Endothelial cell of umbilical vein (primary cell): Measurements from ENCODE around the gene GIMAP6. TPM values are rescaled to one million over a fixed set of nuclear protein-coding genes. Genes with fewer than 3 reads are reported as not detected.

Experiments used
- BruUV-seq: library from RNA; stranded (reverse); fragments of 400-500 nt; replicated peaks from 2 replicates; lab custom pipeline; 2021; lab: Mats Ljungman, UMichigan
- CTCF ChIA-PET: fragments of 300-600, 350-600 bp; sonication (Branson Sonifier 250); formaldehyde crosslinking; loops from one replicate; lab custom pipeline; 2021; ENCODE audit warnings: antibody characterized with exemption, inconsistent platforms; lab: Charles Lee
- POLR2A ChIA-PET: fragments of 300-600, 350-600 bp; sonication (Branson Sonifier 250); formaldehyde crosslinking; loops from one replicate; lab custom pipeline; 2021; ENCODE audit warnings: antibody characterized with exemption, inconsistent platforms; lab: Charles Lee
- DNase-seq: peaks from one replicate; pipeline ENCODE4 v3.0.0-alpha.2; 2011; ENCODE audit warnings: low read depth, low spot score
- FAIRE-seq: peaks from 2 replicates; lab custom pipeline; 2011; peaks lifted over from hg19 to GRCh38; lab: Jason Lieb, UNC
- H2AFZ ChIP-seq: 2 replicates; pipeline ENCODE4 v1.6.0; 2012; ENCODE audit warnings: low read depth, low read length, control low read depth, inconsistent platforms
- H3K27ac ChIP-seq: 2 replicates; pipeline ENCODE4 v1.5.1; 2011; ENCODE audit warnings: low read depth, mild to moderate bottlenecking, control low read depth, low read length, moderate library complexity; ENCODE audit not compliant: insufficient read depth
- H3K27me3 ChIP-seq, 2 experiments: 2 replicates each; pipeline versions ENCODE4 v1.6.0 to v1.6.1; 2011; ENCODE audit warnings: low read length in 2 of 2, mixed read lengths in 1 of 2; ENCODE audit not compliant: control insufficient read depth in 2 of 2, insufficient read depth in 2 of 2
- H3K36me3 ChIP-seq, 2 experiments: 2 replicates in 1 of 2; 3 replicates in 1 of 2; pipeline ENCODE4 v1.5.1; 2011; ENCODE audit warnings: low read length in 2 of 2, mild to moderate bottlenecking in 1 of 2, moderate library complexity in 1 of 2; ENCODE audit not compliant: control insufficient read depth in 2 of 2, insufficient read depth in 2 of 2; ENCODE audit errors: extremely low read depth in 1 of 2
- H3K4me1 ChIP-seq: 3 replicates; pipeline ENCODE4 v1.5.1; 2011; ENCODE audit warnings: mild to moderate bottlenecking, low read length; ENCODE audit not compliant: control insufficient read depth, insufficient read depth; ENCODE audit errors: extremely low read depth
- H3K4me2 ChIP-seq: 2 replicates; pipeline ENCODE4 v1.6.1; 2011; ENCODE audit warnings: low read length, control low read depth, mixed read lengths; ENCODE audit not compliant: insufficient read depth
- H3K4me3 ChIP-seq, 3 experiments: fragments of 200-600 bp in 1 of 3; sonication (generic), shearing (Covaris generic) in 1 of 3; replicated peaks in 1 of 3; 2 replicates each; pipeline ENCODE4 v1.5.1; 2011 to 2016; ENCODE audit warnings: control low read depth in 3 of 3, low read length in 3 of 3, mild to moderate bottlenecking in 2 of 3, inconsistent platforms in 1 of 3, low read depth in 1 of 3, moderate library complexity in 1 of 3; ENCODE audit not compliant: insufficient read depth in 1 of 3
- H3K79me2 ChIP-seq: 2 replicates; pipeline ENCODE4 v1.6.0; 2012; ENCODE audit warnings: low read length, inconsistent platforms; ENCODE audit not compliant: control insufficient read depth, insufficient read depth
- H3K9ac ChIP-seq: replicated peaks from 2 replicates; pipeline ENCODE3; 2011; ENCODE audit warnings: low read length, control low read depth; ENCODE audit not compliant: insufficient read depth; ENCODE audit errors: extremely low read depth
- H3K9me1 ChIP-seq: replicated peaks from 3 replicates; pipeline ENCODE4 v1.6.0; 2011; ENCODE audit warnings: mild to moderate bottlenecking, low read length; ENCODE audit not compliant: control insufficient read depth, insufficient read depth; ENCODE audit errors: extremely low read depth
- H3K9me3 ChIP-seq: replicated peaks from 2 replicates; pipeline ENCODE4 v1.5.1; 2012; ENCODE audit warnings: low read length, inconsistent platforms; ENCODE audit not compliant: control insufficient read depth, insufficient read depth
- H4K20me1 ChIP-seq: replicated peaks from 2 replicates; pipeline ENCODE3; 2011; ENCODE audit warnings: mild to moderate bottlenecking, low read length; ENCODE audit not compliant: control insufficient read depth, insufficient read depth; ENCODE audit errors: extremely low read depth
- CTCF ChIP-seq, 2 donors: IDR thresholded peaks; 1 replicate in 1 of 2; 2 replicates in 1 of 2; pipeline ENCODE4 v1.5.1; 2011; ENCODE audit warnings: low read length in 2 of 2, mild to moderate bottlenecking in 2 of 2, moderate library complexity in 2 of 2, control low read depth in 1 of 2, inconsistent platforms in 1 of 2, low read depth in 1 of 2; ENCODE audit not compliant: insufficient read depth in 1 of 2; ENCODE audit errors: extremely low read depth in 1 of 2
- EZH2 ChIP-seq: IDR thresholded peaks from 2 replicates; pipeline ENCODE4 v1.6.1; 2012; ENCODE audit warnings: borderline replicate concordance, low read depth, mild to moderate bottlenecking, moderate library complexity, low read length, inconsistent platforms; ENCODE audit not compliant: severe bottlenecking
- FOS ChIP-seq: IDR thresholded peaks from 2 replicates; pipeline ENCODE4 v1.6.1; 2011; ENCODE audit warnings: mild to moderate bottlenecking, low read length, moderate library complexity, borderline replicate concordance; ENCODE audit not compliant: insufficient read depth
- JUN ChIP-seq: IDR thresholded peaks from 2 replicates; pipeline ENCODE4 v1.6.1; 2011; ENCODE audit warnings: borderline replicate concordance, low read depth; ENCODE audit not compliant: insufficient read length, insufficient read depth
- MYC ChIP-seq: IDR thresholded peaks from one replicate; pipeline ENCODE4 v1.6.1; 2011; ENCODE audit warnings: mild to moderate bottlenecking, low read depth, low read length
- POLR2A ChIP-seq: IDR thresholded peaks from 2 replicates; pipeline ENCODE4 v1.6.1; 2012; ENCODE audit warnings: low read depth, mild to moderate bottlenecking, control low read depth, low read length
- POLR2AphosphoS5 ChIP-seq: IDR thresholded peaks from 2 replicates; pipeline ENCODE4 v1.6.1; 2012; ENCODE audit warnings: low read depth, mild to moderate bottlenecking, control low read depth, low read length, moderate library complexity; ENCODE audit not compliant: insufficient read depth
- dilution Hi-C: fragments of 300-500 bp; cut with MboI; formaldehyde crosslinking; loops from one replicate; pipeline ENCODE4 v1.15.0; 2019; ENCODE audit warnings: low sequenced_read_pairs; ENCODE audit not compliant: extremely low pct_ligation_motif_present
- intact Hi-C: fragments of 100-400 bp; cut with micrococcal nuclease; formaldehyde crosslinking; loops from one replicate; pipeline ENCODE4 v1.10.0; 2022
- polyA plus RNA-seq, 4 experiments: library from polyadenylated mRNA; depleted of rRNA in 3 of 4; stranded (reverse) in 3 of 4; unstranded in 1 of 4; fragments of >200 nt; gene quantifications; 2 replicates each; pipeline versions ENCODE4 v1.2.1 to v1.2.3, GENCODE V29; 2011 to 2012; ENCODE audit warnings: missing spikeins in 1 of 4
- total RNA-seq: library from RNA; stranded (reverse); gene quantifications from 2 replicates; pipeline ENCODE4 v1.2.3, GENCODE V29; 2021
- TF ChIP-seq, protein P1 (sequence below): IDR thresholded peaks from 2 replicates; pipeline ENCODE4 v1.6.1; 2011; ENCODE audit not compliant: insufficient read depth, insufficient read length

Gene GIMAP6
- total and polyA plus RNA-seq, 2 donors (not counting 3 experiments of a cell fraction or from before 2014, with no cell fraction given): 65.6 to 85.0 TPM

GRCh38 chr7:150613880-150614279, 18.3 kb downstream of the GIMAP6 start:
- Histone ChIP-seq H4K20me1 (no peaks in the 10 kb centered on the region), H3K79me2 (no peaks in the 10 kb centered on the region), H3K9ac (no peak overlapping the region), H3K36me3 (no peaks in the 10 kb centered on the region), H2AFZ (no peak overlapping the region), H3K27me3 (no peaks in the 10 kb centered on the region), H3K4me1 (no peaks in the 10 kb centered on the region), H3K9me1 (no peaks in the 10 kb centered on the region), H3K27ac (no peak overlapping the region), H3K4me2 (no peak overlapping the region), H3K4me3 (no peak overlapping the region), H3K9me3 (no peaks in the 10 kb centered on the region)
- DNase-seq: no peak
- ChIA-PET POLR2A (no interaction called here), CTCF (interaction anchor here (2.5 kb wide), 1 partner anchor 10 kb away, joined by 6 read pairs; no protein-coding TSS in a partner anchor)
- dilution Hi-C loops (no loop called here), intact Hi-C loops (no loop called here)
- no peak for FAIRE-seq
- no TSS peak for BruUV-seq
- no peak for TF ChIP-seq FOS
- TF ChIP-seq, protein P1, sequence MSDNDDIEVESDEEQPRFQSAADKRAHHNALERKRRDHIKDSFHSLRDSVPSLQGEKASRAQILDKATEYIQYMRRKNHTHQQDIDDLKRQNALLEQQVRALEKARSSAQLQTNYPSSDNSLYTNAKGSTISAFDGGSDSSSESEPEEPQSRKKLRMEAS: no peak
- TF ChIP-seq EZH2: no peak
- no peak for TF ChIP-seq MYC
- no peak for TF ChIP-seq CTCF (IDR thresholded peaks at IDR 0.05; ENCODE audit: extremely low read depth in 1 of 2, insufficient read depth in 1 of 2, low read depth in 1 of 2, low read length in 2 of 2)
- TF ChIP-seq POLR2AphosphoS5: no peak
- no peak for TF ChIP-seq POLR2A
- no peak for TF ChIP-seq JUN
